H9 (cell line): Measurements from ENCODE around the gene PSMA2. TPM values are rescaled to one million over a fixed set of nuclear protein-coding genes. Genes with fewer than 3 reads are reported as not detected.

Experiments used
- DNase-seq: peaks from one replicate; pipeline ENCODE4 v3.0.0-alpha.2; 2017
- H2AFZ ChIP-seq: one replicate; pipeline ENCODE4 v1.6.1; 2013; ENCODE audit warnings: mild to moderate bottlenecking, low read length, control low read depth, moderate library complexity
- H2AK5ac ChIP-seq: 2 replicates; pipeline ENCODE4 v1.6.1; 2013; ENCODE audit warnings: low read length, control low read depth, mixed read lengths; ENCODE audit not compliant: insufficient read length
- H2BK120ac ChIP-seq: one replicate; pipeline ENCODE4 v1.6.1; 2013; ENCODE audit warnings: low read depth, mild to moderate bottlenecking, low read length, control low read depth, inconsistent platforms; ENCODE audit not compliant: poor library complexity, severe bottlenecking
- H2BK12ac ChIP-seq: 2 replicates; pipeline ENCODE4 v1.6.1; 2013; ENCODE audit warnings: low read length, control low read depth, mixed read lengths, low read depth; ENCODE audit not compliant: insufficient read length
- H2BK15ac ChIP-seq: 2 replicates; pipeline ENCODE4 v1.6.1; 2013; ENCODE audit warnings: low read depth, low read length, control low read depth
- H2BK20ac ChIP-seq: one replicate; pipeline ENCODE4 v1.6.1; 2013; ENCODE audit warnings: low read depth, mild to moderate bottlenecking, low read length, control low read depth, inconsistent platforms; ENCODE audit not compliant: poor library complexity, severe bottlenecking
- H2BK5ac ChIP-seq: 2 replicates; pipeline ENCODE4 v1.6.1; 2013; ENCODE audit warnings: low read length, control low read depth, mixed read lengths; ENCODE audit not compliant: insufficient read length
- H3K14ac ChIP-seq: 2 replicates; pipeline ENCODE4 v1.6.1; 2013; ENCODE audit warnings: low read length, control low read depth; ENCODE audit not compliant: insufficient read depth
- H3K18ac ChIP-seq: 2 replicates; pipeline ENCODE4 v1.6.1; 2013; ENCODE audit warnings: low read depth, mild to moderate bottlenecking, mixed read lengths, low read length, control low read depth; ENCODE audit not compliant: insufficient read length
- H3K23ac ChIP-seq: 2 replicates; pipeline ENCODE4 v1.6.1; 2013; ENCODE audit warnings: low read length, control low read depth, mixed read lengths, low read depth; ENCODE audit not compliant: insufficient read length
- H3K23me2 ChIP-seq: 2 replicates; pipeline ENCODE4 v1.6.1; 2013; ENCODE audit warnings: low read depth, mild to moderate bottlenecking, mixed read lengths, low read length, control low read depth; ENCODE audit not compliant: insufficient read length, poor library complexity, severe bottlenecking
- H3K27ac ChIP-seq: 2 replicates; pipeline ENCODE4 v1.5.1; 2013; ENCODE audit warnings: low read length, control low read depth, mixed read lengths, low read depth; ENCODE audit not compliant: insufficient read length
- H3K27me3 ChIP-seq: 2 replicates; pipeline ENCODE4 v1.6.1; 2013; ENCODE audit warnings: low read length, control low read depth, inconsistent platforms; ENCODE audit not compliant: insufficient read depth
- H3K4ac ChIP-seq: 2 replicates; pipeline ENCODE4 v1.6.1; 2013; ENCODE audit warnings: low read depth, mild to moderate bottlenecking, control low read depth, inconsistent platforms, low read length, moderate library complexity
- H3K4me1 ChIP-seq: 2 replicates; pipeline ENCODE4 v1.6.1; 2013; ENCODE audit warnings: low read length, control low read depth, inconsistent platforms; ENCODE audit not compliant: insufficient read depth
- H3K4me2 ChIP-seq: 2 replicates; pipeline ENCODE4 v1.6.1; 2013; ENCODE audit warnings: low read length, control low read depth, mixed read lengths; ENCODE audit not compliant: insufficient read length, insufficient read depth
- H3K56ac ChIP-seq: 2 replicates; pipeline ENCODE4 v1.6.1; 2013; ENCODE audit warnings: low read depth, mild to moderate bottlenecking, mixed read lengths, low read length, control low read depth; ENCODE audit not compliant: insufficient read length
- H3K79me1 ChIP-seq: 2 replicates; pipeline ENCODE4 v1.6.1; 2013; ENCODE audit warnings: low read depth, mild to moderate bottlenecking, moderate library complexity, low read length, control low read depth, inconsistent platforms; ENCODE audit not compliant: insufficient read depth, poor library complexity, severe bottlenecking
- H3K79me2 ChIP-seq: 2 replicates; pipeline ENCODE4 v1.6.1; 2013; ENCODE audit warnings: low read length, control low read depth, inconsistent platforms; ENCODE audit not compliant: insufficient read depth
- H3K9ac ChIP-seq: 2 replicates; pipeline ENCODE4 v1.6.1; 2013; ENCODE audit warnings: low read length, control low read depth, mixed read lengths; ENCODE audit not compliant: insufficient read length; ENCODE audit errors: extremely low read depth
- H3K9me3 ChIP-seq: one replicate; pipeline ENCODE4 v1.6.1; 2013; ENCODE audit warnings: low read depth, low read length, inconsistent platforms; ENCODE audit not compliant: control insufficient read depth
- H3T11ph ChIP-seq: one replicate; pipeline ENCODE4 v1.6.1; 2013; ENCODE audit warnings: mild to moderate bottlenecking, low read length, control low read depth, inconsistent platforms
- H4K20me1 ChIP-seq: one replicate; pipeline ENCODE4 v1.6.1; 2013; ENCODE audit not compliant: control insufficient read depth, insufficient read length, insufficient read depth
- H4K5ac ChIP-seq: 2 replicates; pipeline ENCODE4 v1.6.1; 2013; ENCODE audit warnings: low read depth, mild to moderate bottlenecking, mixed read lengths, low read length, control low read depth; ENCODE audit not compliant: insufficient read length
- H4K8ac ChIP-seq: replicated peaks from 2 replicates; pipeline ENCODE4 v1.6.1; 2013; ENCODE audit warnings: low read length, control low read depth, mixed read lengths, low read depth; ENCODE audit not compliant: insufficient read length
- H4K91ac ChIP-seq: 2 replicates; pipeline ENCODE4 v1.6.1; 2013; ENCODE audit warnings: low read depth, mild to moderate bottlenecking, moderate library complexity, mixed read lengths, low read length, control low read depth; ENCODE audit not compliant: insufficient read length
- H3K27ac Mint-ChIP-seq, 3 experiments: 2 replicates in 2 of 3; 3 replicates in 1 of 3; pipeline ENCODE4 v1.8.0; 2020 to 2021; ENCODE audit warnings: mixed read lengths in 3 of 3, mild to moderate bottlenecking in 1 of 3, moderate library complexity in 1 of 3
- H3K27me3 Mint-ChIP-seq: 2 replicates; pipeline ENCODE4 v1.8.0; 2021; ENCODE audit warnings: low read depth, mild to moderate bottlenecking, moderate library complexity, mixed read lengths
- H3K36me3 Mint-ChIP-seq, 3 experiments: 2 replicates in 2 of 3; 3 replicates in 1 of 3; pipeline ENCODE4 v1.8.0; 2020 to 2021; ENCODE audit warnings: low read depth in 3 of 3, mixed read lengths in 3 of 3; ENCODE audit not compliant: insufficient read depth in 1 of 3
- H3K4me1 Mint-ChIP-seq, 2 experiments: 2 replicates each; pipeline ENCODE4 v1.8.0; 2020; ENCODE audit warnings: mixed read lengths in 2 of 2
- H3K4me3 Mint-ChIP-seq, 2 experiments: 2 replicates in 1 of 2; 3 replicates in 1 of 2; pipeline ENCODE4 v1.8.0; 2020 to 2021; ENCODE audit warnings: mild to moderate bottlenecking in 2 of 2, mixed read lengths in 2 of 2, moderate library complexity in 1 of 2
- H3K9me3 Mint-ChIP-seq, 2 experiments: 2 replicates in 1 of 2; 3 replicates in 1 of 2; pipeline ENCODE4 v1.8.0; 2020; ENCODE audit warnings: mild to moderate bottlenecking in 2 of 2, mixed read lengths in 2 of 2, moderate library complexity in 1 of 2
- CTCF ChIP-seq: fragments of 200-600 bp; sonication (generic); conservative IDR thresholded peaks from 3 replicates; pipeline ENCODE4 v1.8.0; 2021; ENCODE audit warnings: antibody characterized with exemption, mild to moderate bottlenecking
- WGBS: extraction: QIAGEN DNeasy Blood & Tissue Kit; methylation state at CpG from one replicate; pipeline ENCODE4 v1.1.7; 2013; ENCODE audit warnings: missing lambda C conversion rate, low lambda C conversion rate, mixed read lengths; ENCODE audit not compliant: insufficient read length; ENCODE audit errors: extremely low coverage; 5-methylcytosine and 5-hydroxymethylcytosine counted together
- total RNA-seq: library from RNA; stranded (reverse); gene quantifications from 2 replicates; pipeline ENCODE4 v1.2.1, GENCODE V29; 2021

PSMA2 gene
- total RNA-seq, 1 experiment from 2014 or later: 227 TPM

GRCh38 chr7:42935861-42936260 lies 3.9 kb upstream of the PSMA2 start:
- Histone ChIP-seq H3K23me2 (peaks cover 11% of the 10 kb centered on the region), H3K27me3 (no peaks in the 10 kb centered on the region), H3K4me1 (no peaks in the 10 kb centered on the region), H4K91ac (no peak overlapping the region), H4K5ac (no peak overlapping the region), H2BK15ac (no peak overlapping the region), H3K14ac (no peak overlapping the region), H3K56ac (no peak overlapping the region), H2BK20ac (no peak overlapping the region), H3K4me2 (no peak overlapping the region), H3K23ac (no peak overlapping the region), H3K79me1 (no peaks in the 10 kb centered on the region), H3K18ac (no peak overlapping the region), H2AFZ (no peak overlapping the region), H3K4ac (no peak overlapping the region), H3T11ph (no peak overlapping the region), H3K27ac (no peak overlapping the region), H2AK5ac (no peak overlapping the region), H4K20me1 (no peaks in the 10 kb centered on the region), H3K79me2 (peaks cover 24% of the 10 kb centered on the region), H2BK120ac (no peak overlapping the region), H3K9me3 (no peaks in the 10 kb centered on the region), H2BK5ac (no peak overlapping the region), H2BK12ac (no peak overlapping the region), H4K8ac (no peak overlapping the region), H3K9ac (no peak overlapping the region)
- no peak overlapping the region for H3K27ac Mint-ChIP-seq
- 0 out of 2 replicates have a peak, but pooled peaks cover 2% of the 10 kb centered on the region for H3K27me3 Mint-ChIP-seq
- no peak overlapping the region for H3K4me3 Mint-ChIP-seq
- no peak for TF ChIP-seq CTCF
- no peak for DNase-seq
- peaks cover 15 to 51% (median 46%) of the 10 kb centered on the region in 3 experiments for H3K36me3 Mint-ChIP-seq
- peaks cover 0 to 3% of the 10 kb centered on the region in 2 experiments; a peak in 1 of 5 replicates for H3K9me3 Mint-ChIP-seq
- H3K4me1 Mint-ChIP-seq: peaks cover 4 to 5% of the 10 kb centered on the region in 2 experiments; a peak in 3 of 4 replicates
- WGBS: no CpG with 5 or more reads among the region's 5 CpGs
